NCI-H1436 treated with DMSO at 0.1 percent for 48 hours (cell line): ENCODE data around the gene DDX39B.

Source experiments
- DNase-seq: peaks from one replicate; lab custom pipeline; 2025; lab: John Stamatoyannopoulos, UW

Gene DDX39B

DNA sequence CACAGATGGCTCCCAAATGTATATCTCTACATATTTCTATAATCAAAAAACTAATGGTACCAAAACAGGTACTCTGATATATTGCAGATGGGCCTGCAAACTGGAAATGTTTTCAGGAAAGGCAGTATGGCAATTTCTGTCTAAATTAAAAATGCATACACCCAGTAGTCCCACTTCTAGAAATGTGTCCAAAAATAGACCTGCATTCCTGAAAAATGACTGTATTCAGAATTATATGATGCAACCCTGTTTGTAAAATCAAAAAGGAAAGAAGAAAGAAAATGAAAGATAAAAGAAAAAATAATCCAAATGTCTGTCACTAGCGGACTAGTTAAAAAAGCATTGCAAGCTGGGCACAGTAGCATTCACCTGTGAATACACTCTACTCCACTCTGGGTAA lies 56.7 kb downstream of the DDX39B start:
- no peak for DNase-seq

DNA sequence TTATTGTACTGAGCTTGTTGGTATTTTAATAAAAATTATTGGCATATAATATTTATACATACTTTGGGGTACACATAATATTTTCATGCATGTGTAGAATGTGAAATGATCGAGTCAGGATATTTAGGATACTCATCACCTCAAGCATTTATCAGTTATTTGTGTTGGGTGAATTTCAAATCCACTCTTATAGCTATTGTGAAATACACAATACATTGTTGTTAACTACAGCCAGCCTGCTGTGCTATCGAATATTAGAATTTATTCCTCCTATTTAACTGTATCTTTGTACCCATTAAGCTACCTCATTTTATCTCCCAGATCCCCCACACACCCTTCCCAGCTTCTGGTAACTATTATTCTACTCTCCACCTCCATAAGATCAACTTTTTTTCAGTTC lies 58.4 kb downstream of the DDX39B start:
- DNase-seq, result no peak

DNA sequence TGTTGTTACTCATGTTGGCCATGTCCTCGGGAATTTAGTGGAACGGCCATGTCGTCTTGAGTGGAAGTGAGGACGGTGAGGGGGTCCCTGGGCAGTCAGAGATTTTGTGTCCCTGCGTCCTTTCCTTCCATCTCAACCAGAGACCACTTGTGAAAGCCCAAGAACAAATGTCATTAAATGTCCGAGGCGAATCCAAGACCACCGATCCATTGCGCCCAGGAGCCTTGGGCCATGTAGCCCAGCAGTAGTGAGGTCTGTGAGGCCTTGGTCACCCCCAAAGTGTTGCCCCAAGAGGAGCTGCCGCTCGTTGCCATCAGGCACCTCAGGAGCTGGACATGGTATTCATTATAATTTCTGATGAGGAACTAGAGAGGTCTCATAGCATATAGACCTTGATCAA lies 61.2 kb downstream of the DDX39B start:
- DNase-seq, result no peak
